Heart right ventricle (tissue), 16 donors: ENCODE results near the gene DOCK4. TPM values are rescaled to one million over a fixed set of nuclear protein-coding genes. Genes with fewer than 3 reads are reported as not detected.
A peak's percentile ranks its signal among the peaks of the same experiment; 100 is the strongest.

ENCODE experiments used
- ATAC-seq, 8 donors: fragments of 200-7000 bp; cut with Tn5 transposase; one replicate each; pipeline ENCODE4 v1.9.1; 2020; ENCODE audit warnings: mild to moderate bottlenecking in 8 of 8, moderate library complexity in 8 of 8, moderate number of reproducible peaks in 1 of 8
- DNase-seq, 2 donors: peaks; one replicate each; pipeline ENCODE4 v3.0.0-alpha.2; 2020
- H3K27ac ChIP-seq, 10 donors: fragments of 200-600 bp; sonication (generic) in 2 of 10; one replicate each; pipeline versions ENCODE4 v1.5.0 to v1.8.0; 2020 to 2022; ENCODE audit warnings: mild to moderate bottlenecking in 3 of 10
- H3K27me3 ChIP-seq, 7 donors: fragments of 200-600 bp; one replicate each; pipeline ENCODE4 v1.8.0; 2021 to 2022; ENCODE audit warnings: mild to moderate bottlenecking in 2 of 7
- H3K36me3 ChIP-seq, 9 donors: fragments of 200-600 bp; sonication (generic) in 1 of 9; one replicate each; pipeline versions ENCODE4 v1.5.0 to v1.8.0; 2020 to 2022; ENCODE audit warnings: mild to moderate bottlenecking in 2 of 9
- H3K4me1 ChIP-seq, 9 donors: fragments of 200-600 bp; sonication (generic) in 1 of 9; one replicate each; pipeline versions ENCODE4 v1.5.0 to v1.8.0; 2020 to 2022; ENCODE audit warnings: mild to moderate bottlenecking in 4 of 9
- H3K4me3 ChIP-seq, 10 donors: fragments of 200-600 bp; sonication (generic) in 2 of 10; one replicate each; pipeline versions ENCODE4 v1.5.0 to v1.8.0; 2020 to 2022; ENCODE audit warnings: mild to moderate bottlenecking in 7 of 10, moderate library complexity in 2 of 10
- H3K9me3 ChIP-seq, 11 donors: fragments of 200-600 bp in 10 of 11; sonication (generic) in 2 of 11; one replicate each; pipeline versions ENCODE4 v1.5.0 to v1.8.0; 2013 to 2022; ENCODE audit warnings: mild to moderate bottlenecking in 2 of 11, control low read depth in 1 of 11, moderate library complexity in 1 of 11
- WGBS, 2 donors: extraction: QIAGEN DNeasy Blood & Tissue Kit; methylation state at CpG; one replicate each; pipeline ENCODE4 v1.1.7; 2013; ENCODE audit warnings: inconsistent platforms in 1 of 2; 5-methylcytosine and 5-hydroxymethylcytosine counted together
- intact Hi-C, 10 donors: fragments of 100-400 bp; cut with DNase I; formaldehyde crosslinking; loops; one replicate each; pipeline versions ENCODE4 v1.11.1 to v1.14.2; 2022
- polyA plus RNA-seq, 2 donors: library from polyadenylated mRNA; stranded (reverse); fragments of 200-250 nt; gene quantifications; one replicate each; pipeline ENCODE4 v1.2.3, GENCODE V29; 2013
- total RNA-seq, 10 donors: library from RNA; stranded (reverse); fragmentation: NEBNext Ultra II Directional in 3 of 10; extraction: Animal tissue kit (Norgen Biotek cat#: 25700) in 3 of 10; gene quantifications; one replicate each; pipeline versions ENCODE4 v1.2.1 to v1.2.4, GENCODE V29; 2021 to 2023
- TF ChIP-seq, protein P1 (sequence below), 9 donors: fragments of 200-600 bp; sonication (generic) in 2 of 9; IDR thresholded peaks; one replicate each; pipeline versions ENCODE4 v1.5.0 to v1.8.0; 2021 to 2022; ENCODE audit warnings: antibody characterized with exemption in 9 of 9, mild to moderate bottlenecking in 5 of 9, moderate library complexity in 1 of 9
- donor health status: Arrhythmogenic right ventricular cardiomyopathy.
- donor health status: ischemic (EF 13 %, LVEDD 7.1; RV severe dilation, severe dysfunction).
- donor health status: healthy with polysubstance abuse.
- donor health status: DM: no; HTN: yes; CAD: no.
- donor health status: DM: no; HTN: no; CAD: no.
- donor health status: ischemic (EF 25% LVEDD 6.9; RV normal size, moderate dysfunction).
- donor health status: ischemic (EF 25% LVEDD 5.7; RV mildly dilated, moderate dysfunction).
- donor health status: healthy.
- donor health status: DM: yes; HTN: yes; CAD: no.
- donor health status: Ischemic cardiomyopathy.
- donor health status: ischemic (EF 35%, LVEDD 5.7; RV mildly dilated, moderate dysfunction).
- donor health status: nonischemic (EF 11% LVEDD 7.7; RV severe dilation, severe dysfunction).
- donor health status: DM: yes; HTN: yes; CAD: no.
- donor health status: PGD.
- donor health status: ischemic (EF 29% LVEDD 5.4; RV normal size, mild dysfunction).
- donor health status: nonischemic (EF 23%, LVEDD 6.1; RV moderate dilation, normal function).

DOCK4 gene
- total and polyA plus RNA-seq, 12 donors = 2.6 to 26.8 (median 14.7) TPM

GRCh38 chr7:112135815-112136214 lies 70.4 kb downstream of the DOCK4 start:
- no peaks in the 10 kb centered on the region for H3K36me3 ChIP-seq
- H3K4me1 ChIP-seq = peaks cover 5 to 80% (median 39%) of the 10 kb centered on the region in 9 donors
- DNase-seq (no peak), ATAC-seq (no peak)
- WGBS, 2 donors = 82 to 84% methylated on average over 1 of the region's 1 CpG
- peak overlapping the region in 1 of 10 donors; percentile 13 for H3K27ac ChIP-seq
- no peaks in the 10 kb centered on the region for H3K9me3 ChIP-seq
- no peaks in the 10 kb centered on the region for H3K27me3 ChIP-seq
- intact Hi-C loops = loop anchor here in 2 of 10 donors (10.0 kb wide), 2 partner anchors 69 to 261 kb away; partner anchors contain the start of genes DOCK4 (in 1 of the 2) and ZNF277 (in 1 of the 2)
- TF ChIP-seq, protein P1, sequence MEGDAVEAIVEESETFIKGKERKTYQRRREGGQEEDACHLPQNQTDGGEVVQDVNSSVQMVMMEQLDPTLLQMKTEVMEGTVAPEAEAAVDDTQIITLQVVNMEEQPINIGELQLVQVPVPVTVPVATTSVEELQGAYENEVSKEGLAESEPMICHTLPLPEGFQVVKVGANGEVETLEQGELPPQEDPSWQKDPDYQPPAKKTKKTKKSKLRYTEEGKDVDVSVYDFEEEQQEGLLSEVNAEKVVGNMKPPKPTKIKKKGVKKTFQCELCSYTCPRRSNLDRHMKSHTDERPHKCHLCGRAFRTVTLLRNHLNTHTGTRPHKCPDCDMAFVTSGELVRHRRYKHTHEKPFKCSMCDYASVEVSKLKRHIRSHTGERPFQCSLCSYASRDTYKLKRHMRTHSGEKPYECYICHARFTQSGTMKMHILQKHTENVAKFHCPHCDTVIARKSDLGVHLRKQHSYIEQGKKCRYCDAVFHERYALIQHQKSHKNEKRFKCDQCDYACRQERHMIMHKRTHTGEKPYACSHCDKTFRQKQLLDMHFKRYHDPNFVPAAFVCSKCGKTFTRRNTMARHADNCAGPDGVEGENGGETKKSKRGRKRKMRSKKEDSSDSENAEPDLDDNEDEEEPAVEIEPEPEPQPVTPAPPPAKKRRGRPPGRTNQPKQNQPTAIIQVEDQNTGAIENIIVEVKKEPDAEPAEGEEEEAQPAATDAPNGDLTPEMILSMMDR (IDR thresholded peaks at IDR 0.05) = no peak
- H3K4me3 ChIP-seq = no peak overlapping the region

DNA sequence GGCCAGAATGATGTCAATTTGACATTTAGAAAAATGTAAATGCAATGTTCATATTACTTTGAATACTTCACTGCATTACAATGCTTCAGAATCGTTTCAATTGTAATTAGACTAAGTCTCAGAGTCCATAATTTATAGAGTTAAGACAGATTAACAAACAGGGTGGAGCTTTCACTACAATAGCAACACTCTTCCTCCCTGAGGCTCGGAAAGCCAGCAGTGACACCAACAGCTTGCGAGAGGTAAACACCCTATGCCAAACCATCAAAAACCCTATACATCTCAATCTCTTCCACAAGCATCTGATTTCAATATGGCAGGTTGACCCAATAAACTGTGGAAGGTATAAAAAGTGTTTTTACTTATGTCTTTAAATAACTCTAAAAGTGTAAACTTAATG lies 72.2 kb downstream of the DOCK4 start:
- no peak overlapping the region for H3K4me3 ChIP-seq

DNA sequence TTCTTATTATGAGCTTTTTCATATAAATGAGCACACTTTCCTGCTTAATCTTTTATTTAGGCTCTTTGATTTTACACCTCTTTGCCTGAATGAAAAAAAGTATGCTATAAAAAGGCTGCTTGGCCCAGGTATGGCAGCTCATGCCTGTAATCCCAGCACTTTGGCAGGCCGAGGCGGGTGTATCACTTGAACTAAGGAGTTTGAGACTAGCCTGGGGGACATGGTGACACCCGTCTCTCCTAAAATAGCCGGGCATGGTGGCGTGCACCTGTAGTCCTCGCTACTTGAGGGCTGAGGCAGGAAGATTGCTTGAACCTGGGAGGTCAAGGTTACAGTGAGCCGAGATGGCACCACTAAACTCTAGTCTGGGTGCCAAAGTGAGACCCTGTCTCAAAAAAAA lies 72.9 kb downstream of the DOCK4 start:
- no peaks in the 10 kb centered on the region for H3K36me3 ChIP-seq
- intact Hi-C loops = loop anchor here in 2 of 10 donors (10.0 kb wide), 2 partner anchors 71 to 259 kb away; partner anchors contain the start of genes DOCK4 (in 1 of the 2) and ZNF277 (in 1 of the 2)
- H3K9me3 ChIP-seq = no peaks in the 10 kb centered on the region
- TF ChIP-seq, protein P1 (IDR thresholded peaks at IDR 0.05) = no peak
- peaks cover 5 to 96% (median 62%) of the 10 kb centered on the region in 9 donors for H3K4me1 ChIP-seq
- H3K27ac ChIP-seq = peak overlapping the region in 7 of 10 donors; percentile 12 to 80 (median 59)
- no peaks in the 10 kb centered on the region for H3K27me3 ChIP-seq
- no peak overlapping the region for H3K4me3 ChIP-seq
- WGBS, 2 donors = 77 to 88% methylated on average over 7 of the region's 7 CpGs
- ATAC-seq (peak in 2 of 8 donors; percentile 22 to 42), DNase-seq (peak in 1 of 2 donors; percentile 17)

More for the DNA sequence above, 72.2 kb downstream of the DOCK4 start:
- Histone ChIP-seq H3K36me3 (no peaks in the 10 kb centered on the region), H3K27ac (peak overlapping the region in 2 of 10 donors; percentile 71 to 80), H3K9me3 (no peaks in the 10 kb centered on the region), H3K27me3 (no peaks in the 10 kb centered on the region), H3K4me1 (peaks cover 5 to 93% (median 56%) of the 10 kb centered on the region in 9 donors)
- TF ChIP-seq, protein P1 (IDR thresholded peaks at IDR 0.05) = peak in 3 of 9 donors; percentile 6 to 51 (median 38)
- DNase-seq (no peak), ATAC-seq (no peak)
- 63 to 76% methylated on average over 3 of the region's 3 CpGs for WGBS, 2 donors
- intact Hi-C loops = loop anchor here in 2 of 10 donors (10.0 kb wide), 2 partner anchors 71 to 259 kb away; partner anchors contain the start of genes DOCK4 (in 1 of the 2) and ZNF277 (in 1 of the 2)

GRCh38 chr7:112132051-112132694 lies 74.0 kb downstream of the DOCK4 start:
- H3K4me1 ChIP-seq = peaks cover 5 to 84% (median 59%) of the 10 kb centered on the region in 9 donors
- ATAC-seq = peak in 4 of 8 donors; percentile 8 to 47 (median 44)

More at GRCh38 chr7:112132051-112132694, 74.0 kb downstream of the DOCK4 start:
- H3K4me3 ChIP-seq = no peak overlapping the region
- 51 to 65% methylated on average over 4 of the region's 4 CpGs for WGBS, 2 donors
- H3K27me3 ChIP-seq = no peaks in the 10 kb centered on the region
- no peak for DNase-seq
- peak overlapping the region in 9 of 10 donors; percentile 32 to 80 (median 59) for H3K27ac ChIP-seq
- H3K9me3 ChIP-seq = no peaks in the 10 kb centered on the region
- no peaks in the 10 kb centered on the region for H3K36me3 ChIP-seq
- TF ChIP-seq, protein P1 (IDR thresholded peaks at IDR 0.05) = no peak
- intact Hi-C loops = loop anchor here in 3 of 10 donors (1.0 to 10.0 kb wide), 4 partner anchors 32 to 257 kb away; partner anchors contain the start of genes DOCK4 (in 1 of the 3) and ZNF277 (in 1 of the 3)
